HepG2 (cell line): ENCODE results near the gene ARAP3. TPM values are rescaled to one million over a fixed set of nuclear protein-coding genes. Genes with fewer than 3 reads are reported as not detected.
A peak's percentile ranks its signal among the peaks of the same experiment; 100 is the strongest.

Source experiments
- CENPT ChIP-seq: sonication (generic); formaldehyde crosslinking; IDR thresholded peaks from 2 replicates; pipeline ENCODE4 v1.8.0; 2022; ENCODE audit warnings: low read depth, mild to moderate bottlenecking, moderate library complexity, missing genetic modification reagents
- E2F5 ChIP-seq: sonication (generic); formaldehyde crosslinking; conservative IDR thresholded peaks from 2 replicates; pipeline ENCODE4 v1.4.0; 2020; ENCODE audit warnings: missing genetic modification reagents
- ETV6 ChIP-seq: sonication (generic); formaldehyde crosslinking; conservative IDR thresholded peaks from 2 replicates; pipeline ENCODE4 v1.4.0; 2020; ENCODE audit warnings: missing genetic modification reagents
- GMEB2 ChIP-seq: IDR thresholded peaks from 2 replicates; pipeline ENCODE4 v1.6.1; 2016; ENCODE audit warnings: missing biosample characterization, missing genetic modification reagents, low read depth
- HNF4A ChIP-seq: sonication (generic); formaldehyde crosslinking; IDR thresholded peaks from 2 replicates; pipeline ENCODE4 v1.4.0; 2020; ENCODE audit warnings: missing genetic modification reagents
- HOMEZ ChIP-seq: IDR thresholded peaks from 2 replicates; pipeline ENCODE4 v1.6.1; 2016; ENCODE audit warnings: low read depth
- KLF11 ChIP-seq: IDR thresholded peaks from 2 replicates; pipeline ENCODE4 v1.6.1; 2016; ENCODE audit warnings: missing compliant biosample characterization
- MAF1 ChIP-seq: sonication (generic); formaldehyde crosslinking; IDR thresholded peaks from 2 replicates; pipeline ENCODE4 v1.5.0; 2020; ENCODE audit warnings: missing genetic modification reagents, borderline replicate concordance
- MTERF4 ChIP-seq: sonication (generic); formaldehyde crosslinking; IDR thresholded peaks from 2 replicates; pipeline ENCODE4 v1.8.0; 2023; ENCODE audit warnings: mild to moderate bottlenecking, missing genetic modification reagents
- PRMT3 ChIP-seq: sonication (generic); formaldehyde crosslinking; IDR thresholded peaks from 2 replicates; pipeline ENCODE4 v1.8.1; 2022; ENCODE audit warnings: low read depth, mild to moderate bottlenecking, moderate library complexity, missing genetic modification reagents, borderline replicate concordance
- RBAK ChIP-seq: sonication (generic); formaldehyde crosslinking; IDR thresholded peaks from 2 replicates; pipeline ENCODE4 v1.5.1; 2020; ENCODE audit warnings: mild to moderate bottlenecking, missing genetic modification reagents
- RFX3 ChIP-seq: IDR thresholded peaks from 2 replicates; pipeline ENCODE4 v1.6.1; 2016; ENCODE audit warnings: missing biosample characterization, missing genetic modification reagents
- STAG1 ChIP-seq: sonication (generic); formaldehyde crosslinking; IDR thresholded peaks from 2 replicates; pipeline ENCODE4 v1.4.0; 2020; ENCODE audit warnings: missing genetic modification reagents
- TCF12 ChIP-seq, 2 experiments: fragments of 450-650 bp in 1 of 2; sonication (generic) in 1 of 2; formaldehyde crosslinking in 1 of 2; IDR thresholded peaks; 2 replicates each; pipeline versions ENCODE4 v1.6.1 to v1.8.0; 2017 to 2022; ENCODE audit warnings: antibody characterized with exemption in 1 of 2, mild to moderate bottlenecking in 1 of 2, missing genetic modification reagents in 1 of 2, moderate library complexity in 1 of 2
- ZNF281 ChIP-seq: sonication (generic); formaldehyde crosslinking; IDR thresholded peaks from 2 replicates; pipeline ENCODE4 v1.4.0; 2020; ENCODE audit warnings: missing genetic modification reagents, borderline replicate concordance
- ZNF432 ChIP-seq: sonication (generic); formaldehyde crosslinking; IDR thresholded peaks from 2 replicates; pipeline ENCODE4 v1.5.0; 2020; ENCODE audit warnings: missing genetic modification reagents, mild to moderate bottlenecking, borderline replicate concordance
- ZNF550 ChIP-seq: sonication (generic); formaldehyde crosslinking; IDR thresholded peaks from 2 replicates; pipeline ENCODE4 v1.4.0; 2020; ENCODE audit warnings: mild to moderate bottlenecking, missing genetic modification reagents, borderline replicate concordance
- ZNF580 ChIP-seq: IDR thresholded peaks from 2 replicates; pipeline ENCODE4 v1.6.1; 2016; ENCODE audit warnings: low read depth, borderline replicate concordance
- ZNF616 ChIP-seq: sonication (generic); formaldehyde crosslinking; IDR thresholded peaks from 2 replicates; pipeline ENCODE4 v1.5.0; 2020; ENCODE audit warnings: low read depth, mild to moderate bottlenecking, missing genetic modification reagents
- ZNF83 ChIP-seq: sonication (generic); formaldehyde crosslinking; IDR thresholded peaks from 2 replicates; pipeline ENCODE4 v1.4.0; 2020; ENCODE audit warnings: missing genetic modification reagents, mild to moderate bottlenecking, borderline replicate concordance
- ZSCAN20 ChIP-seq: sonication (generic); formaldehyde crosslinking; IDR thresholded peaks from 2 replicates; pipeline ENCODE4 v1.4.0; 2020; ENCODE audit warnings: missing genetic modification reagents, mild to moderate bottlenecking, borderline replicate concordance
- polyA plus RNA-seq, 8 experiments: library from polyadenylated mRNA; depleted of rRNA in 3 of 8; stranded (reverse) in 7 of 8; unstranded in 1 of 8; fragments of >200 nt; fragmentation: Illumina TruSeq in 4 of 8; extraction: Trizol in 4 of 8; gene quantifications; 2 replicates each; pipeline versions ENCODE4 v1.2.1 to v1.2.3, GENCODE V29; 2011 to 2016; ENCODE audit warnings: low read depth in 4 of 8, missing spikeins in 1 of 8, mixed read lengths in 1 of 8; ENCODE audit not compliant: insufficient read depth in 1 of 8
- total RNA-seq, 5 experiments: library from RNA; depleted of rRNA; stranded (reverse); fragments of >200 nt; fragmentation: Illumina TruSeq; extraction: Trizol; gene quantifications; 2 replicates each; pipeline ENCODE4 v1.2.3, GENCODE V29; 2016; ENCODE audit warnings: low read depth in 1 of 5

ARAP3 gene
- total and polyA plus RNA-seq, 2 of the 13 experiments (the other 11 are each of a cell fraction or from before 2014, with no cell fraction given) = 0.25 TPM; not detected in 1

GRCh38 chr5:141637767-141638419 lies 44.1 kb downstream of the ARAP3 start (continued):
- TF ChIP-seq E2F5 (CRISPR knock-in tag) = 0 out of 2 replicates have a peak, but pooled peaks have one; percentile 41
- TF ChIP-seq ZSCAN20 (CRISPR knock-in tag) = no peak
- no peak for TF ChIP-seq ZNF616 (CRISPR knock-in tag)
- peak; percentile 88; the same call in 1 of the 2 replicates for TF ChIP-seq ZNF281 (CRISPR knock-in tag)
- peak; percentile 26; the same call in 1 of the 2 replicates for TF ChIP-seq STAG1 (CRISPR knock-in tag)
- TF ChIP-seq RFX3 (CRISPR knock-in tag) = no peak
- TF ChIP-seq TCF12 (IDR thresholded peaks at IDR 0.05) = no peak
- TF ChIP-seq TCF12 (CRISPR knock-in tag; IDR thresholded peaks at IDR 0.05) = no peak
- TF ChIP-seq ZNF580 (CRISPR knock-in tag) = no peak
- TF ChIP-seq ZNF432 (CRISPR knock-in tag) = no peak
- no peak for TF ChIP-seq ETV6
- TF ChIP-seq MAF1 (CRISPR knock-in tag) = no peak
- TF ChIP-seq HNF4A (CRISPR knock-in tag) = no peak
- 0 out of 2 replicates have a peak, but pooled peaks have one; percentile 28 for TF ChIP-seq CENPT (CRISPR knock-in tag)
- TF ChIP-seq HOMEZ = no peak
- 0 out of 2 replicates have a peak, but pooled peaks have one; percentile 47 for TF ChIP-seq MTERF4 (CRISPR knock-in tag)
- TF ChIP-seq PRMT3 (CRISPR knock-in tag) = no peak
- no peak for TF ChIP-seq ZNF83 (CRISPR knock-in tag)
- no peak for TF ChIP-seq KLF11
- no peak for TF ChIP-seq RBAK (CRISPR knock-in tag)
- no peak for TF ChIP-seq ZNF550
- TF ChIP-seq GMEB2 (CRISPR knock-in tag) = no peak
